Mesodermal cell (in vitro differentiated cells): ENCODE results near the gene ENTPD2.

Experiments used
- H3K27ac ChIP-seq: 2 replicates; pipeline ENCODE4 v1.7.0; 2013; ENCODE audit warnings: mild to moderate bottlenecking, low read depth, low read length, moderate library complexity; ENCODE audit not compliant: severe bottlenecking
- H3K36me3 ChIP-seq: 2 replicates; pipeline ENCODE4 v1.7.1; 2013; ENCODE audit warnings: mild to moderate bottlenecking, low read length, moderate library complexity; ENCODE audit not compliant: control insufficient read depth, insufficient read depth
- H3K4me1 ChIP-seq: one replicate; pipeline ENCODE4 v1.7.1; 2013; ENCODE audit warnings: mild to moderate bottlenecking, low read length; ENCODE audit not compliant: insufficient read depth, control insufficient read depth, poor library complexity, severe bottlenecking
- H3K4me3 ChIP-seq: 2 replicates; pipeline ENCODE4 v1.7.0; 2013; ENCODE audit warnings: low read length, control low read depth, mild to moderate bottlenecking; ENCODE audit not compliant: insufficient read depth, poor library complexity, severe bottlenecking; ENCODE audit errors: extremely low read depth
- H3K9me3 ChIP-seq: 2 replicates; pipeline ENCODE4 v1.7.1; 2013; ENCODE audit warnings: mild to moderate bottlenecking, low read length, moderate library complexity; ENCODE audit not compliant: control insufficient read depth
- WGBS, 2 experiments: methylation state at CpG; one replicate each; pipeline ENCODE4 v1.1.5; 2013; ENCODE audit warnings: missing lambda C conversion rate in 2 of 2; ENCODE audit not compliant: insufficient coverage in 2 of 2; 5-methylcytosine and 5-hydroxymethylcytosine counted together

Gene ENTPD2

DNA sequence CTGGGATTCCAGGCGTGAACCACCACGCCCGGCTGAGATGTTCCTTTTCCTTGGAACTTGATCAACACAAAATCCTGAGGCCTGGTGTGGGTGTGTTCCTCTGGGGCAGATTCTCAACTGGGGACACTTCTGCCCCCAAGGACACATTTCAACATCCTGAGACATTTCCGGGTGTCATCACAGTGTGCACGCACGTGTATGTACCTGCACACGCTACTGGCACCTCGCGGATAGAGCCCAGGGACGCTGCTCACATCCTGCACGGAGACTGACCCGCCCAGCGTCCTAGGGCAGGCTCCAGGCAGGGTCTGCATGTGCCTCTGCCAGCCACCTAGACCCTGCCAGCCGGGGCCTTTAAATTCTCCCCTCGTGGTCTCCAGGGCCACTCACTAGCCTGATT is 8.5 kb upstream of the ENTPD2 start:
- H3K27ac ChIP-seq, result no peak overlapping the region
- no peaks in the 10 kb centered on the region for H3K9me3 ChIP-seq
- no peaks in the 10 kb centered on the region for H3K4me1 ChIP-seq
- H3K4me3 ChIP-seq, result no peak overlapping the region
- H3K36me3 ChIP-seq, result no peaks in the 10 kb centered on the region
- WGBS, 2 experiments, result 89 to 91% methylated on average over 13 to 15 of the region's 15 CpGs

DNA sequence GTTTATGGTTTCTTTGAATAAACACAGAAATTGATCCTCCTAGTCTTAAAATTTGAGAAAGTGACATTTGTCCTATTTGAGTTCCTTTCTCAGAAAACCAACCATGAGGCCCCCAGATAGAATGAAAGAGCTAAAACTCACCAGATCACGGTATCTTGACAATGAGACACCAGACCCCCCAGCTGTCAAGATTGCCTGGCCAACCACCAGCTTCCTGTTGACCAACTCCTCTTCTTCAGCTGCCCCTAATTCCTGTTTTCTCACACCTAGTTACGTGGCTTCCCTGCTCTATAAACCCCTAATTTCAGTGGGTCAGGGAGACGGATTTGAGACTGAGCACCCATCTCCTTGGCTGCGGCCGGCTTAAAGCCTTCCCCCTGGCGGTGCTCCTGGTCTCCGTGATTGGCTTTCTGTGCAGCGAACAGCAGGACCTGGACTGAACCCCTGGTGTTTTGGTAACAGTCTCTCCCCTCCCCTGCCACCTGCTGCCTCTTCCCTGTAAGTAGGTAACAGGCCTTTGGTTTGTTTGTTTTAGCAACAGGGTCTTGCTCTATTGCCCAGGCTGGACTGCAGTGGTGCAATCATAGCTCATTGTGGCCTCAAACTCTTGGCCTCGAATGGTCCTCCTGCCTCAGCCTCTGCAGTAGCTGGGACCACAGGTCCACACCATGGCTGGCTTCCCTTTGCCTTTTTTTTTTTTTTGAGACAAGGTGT is 4.8 kb upstream of the ENTPD2 start:
- Histone ChIP-seq H3K4me3 (no peak overlapping the region), H3K4me1 (peaks cover 1% of the 10 kb centered on the region), H3K36me3 (no peaks in the 10 kb centered on the region), H3K9me3 (no peaks in the 10 kb centered on the region), H3K27ac (no peak overlapping the region)
- WGBS, 2 experiments, result 83 to 89% methylated on average over 7 to 8 of the region's 9 CpGs

DNA sequence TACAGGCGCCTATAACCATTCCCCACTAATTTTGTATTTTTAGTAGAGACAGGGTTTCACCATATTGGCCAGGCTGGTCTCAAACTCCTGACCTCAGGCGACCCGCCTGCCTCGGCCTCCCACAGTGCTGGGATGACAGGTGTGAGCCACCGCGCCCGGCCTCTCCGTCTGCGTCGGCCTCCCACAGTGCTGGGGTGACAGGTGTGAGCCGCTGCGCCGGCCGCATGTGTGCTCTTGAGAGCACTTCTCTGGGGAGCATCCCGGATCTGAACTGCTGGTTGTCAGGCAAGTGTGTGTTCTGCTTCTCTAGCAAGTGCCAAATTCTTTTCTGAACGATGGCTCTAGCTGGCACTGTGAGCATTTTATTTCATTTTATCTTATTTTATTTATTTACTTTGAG is 3.7 kb upstream of the ENTPD2 start:
- Histone ChIP-seq H3K4me3 (no peak overlapping the region), H3K9me3 (no peaks in the 10 kb centered on the region), H3K27ac (no peak overlapping the region), H3K36me3 (no peaks in the 10 kb centered on the region), H3K4me1 (peaks cover 2% of the 10 kb centered on the region)
- WGBS, 2 experiments, result 85 to 89% methylated on average over 12 to 13 of the region's 16 CpGs

DNA sequence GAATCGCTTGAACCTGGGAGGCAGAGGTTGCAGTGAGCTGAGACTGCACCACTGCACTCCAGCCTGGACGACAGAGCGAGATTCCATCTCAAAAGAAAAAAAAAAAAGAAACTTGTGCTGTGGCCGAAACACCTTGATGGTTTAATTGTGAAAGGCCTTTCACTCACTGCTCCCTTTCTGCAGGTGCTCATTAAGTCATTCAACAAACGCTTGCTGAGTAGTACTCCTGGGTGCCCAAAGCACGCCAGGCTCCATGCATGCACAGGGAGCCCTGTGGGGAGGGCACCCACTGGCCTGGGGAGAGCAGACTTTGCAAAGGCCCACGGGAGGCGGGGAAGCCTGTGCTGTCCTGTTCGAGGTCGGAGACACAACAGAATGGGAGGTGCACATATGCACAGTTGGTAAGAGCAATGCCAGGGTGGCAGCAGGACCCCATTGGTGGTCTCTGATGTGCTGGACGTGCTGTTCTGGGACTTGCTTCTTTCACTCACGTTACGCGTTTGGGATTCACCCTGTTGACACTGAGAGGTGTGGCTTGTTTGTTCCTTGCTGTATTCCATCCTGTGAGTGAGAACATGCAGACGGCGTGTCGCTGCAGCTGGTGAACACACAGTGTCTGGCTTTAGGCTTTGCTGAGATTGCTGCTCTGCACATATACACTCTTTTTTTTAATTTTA is 3.0 kb upstream of the ENTPD2 start:
- Histone ChIP-seq H3K27ac (no peak overlapping the region), H3K4me1 (peaks cover 2% of the 10 kb centered on the region), H3K4me3 (no peak overlapping the region), H3K36me3 (no peaks in the 10 kb centered on the region), H3K9me3 (no peaks in the 10 kb centered on the region)
- 88 to 90% methylated on average over 12 to 15 of the region's 17 CpGs for WGBS, 2 experiments

DNA sequence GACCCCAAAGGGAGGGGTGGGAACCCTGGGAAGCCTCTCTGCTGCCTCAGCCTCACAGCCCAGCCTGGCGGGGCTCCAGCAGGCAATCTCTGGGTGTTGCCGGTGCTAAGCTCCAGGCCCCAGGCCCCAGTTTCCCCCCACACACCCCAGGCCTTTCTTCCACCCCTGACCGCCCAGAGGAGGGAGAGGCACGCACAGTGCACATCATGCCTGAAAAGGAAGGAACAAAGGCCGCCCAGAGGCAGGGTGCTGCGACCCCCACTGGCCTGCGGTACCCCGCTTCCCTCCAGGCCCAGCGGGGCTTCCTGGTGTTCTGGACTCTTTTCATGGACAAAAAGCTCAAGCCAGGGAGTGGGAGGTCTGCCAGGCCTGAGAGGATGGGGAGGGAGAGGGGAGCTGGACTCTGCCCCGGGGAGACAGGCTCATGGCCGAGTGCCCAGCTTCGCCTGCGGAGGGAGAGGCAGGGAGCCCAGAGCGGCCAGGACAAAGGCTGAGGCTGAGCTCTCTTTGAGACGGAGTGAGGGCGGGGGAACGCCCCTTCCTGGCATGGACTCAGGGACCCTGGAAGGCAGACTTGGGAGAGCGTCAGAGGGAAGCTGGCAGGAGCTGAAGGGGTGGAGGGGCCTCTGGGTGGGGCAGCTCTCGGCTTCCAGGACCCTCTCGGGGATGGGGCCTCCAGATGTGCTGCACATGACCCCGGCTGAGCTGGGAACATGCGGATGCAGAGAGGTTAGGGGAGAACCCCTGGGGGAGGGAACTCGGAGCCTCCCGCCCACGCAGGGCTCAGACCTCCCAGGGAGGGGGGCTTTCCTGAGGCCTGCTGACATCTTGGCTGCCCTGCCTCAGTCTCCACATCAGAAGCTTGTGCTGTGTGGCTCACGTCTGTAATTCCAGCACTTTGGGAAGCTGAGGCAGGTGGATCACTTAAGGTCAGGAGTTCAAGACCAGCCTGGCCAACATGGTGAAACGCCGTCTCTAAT is 1.8 kb upstream of the ENTPD2 start:
- WGBS, 2 experiments, result 78 to 83% methylated on average over 16 to 27 of the region's 28 CpGs
- Histone ChIP-seq H3K9me3 (no peaks in the 10 kb centered on the region), H3K27ac (no peak overlapping the region), H3K4me3 (no peak overlapping the region), H3K36me3 (no peaks in the 10 kb centered on the region), H3K4me1 (peaks cover 2% of the 10 kb centered on the region)

DNA sequence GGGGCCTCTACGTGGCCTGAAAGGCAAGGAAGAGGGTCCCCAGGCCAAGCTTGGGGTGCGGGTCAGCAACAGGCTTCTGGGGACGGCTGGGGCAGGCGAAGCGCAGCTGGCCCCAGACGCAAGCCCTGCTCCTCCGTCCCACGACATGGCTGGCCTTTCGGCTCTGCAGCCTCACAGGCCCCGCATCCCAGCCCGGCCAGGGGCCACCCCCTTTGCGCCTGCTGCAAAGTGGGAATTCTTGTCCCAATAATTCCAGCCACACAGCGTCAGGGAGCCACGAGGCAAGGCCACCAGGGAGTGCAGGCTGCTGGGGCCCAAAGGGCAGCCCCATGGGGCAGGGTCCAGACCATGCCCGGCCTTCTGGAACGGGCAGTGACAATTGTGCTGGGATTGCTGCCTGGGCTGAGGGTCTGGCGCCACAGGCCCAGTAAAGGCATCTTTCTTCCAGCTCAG is 1.1 kb upstream of the ENTPD2 start:
- H3K27ac ChIP-seq, result no peak overlapping the region
- H3K9me3 ChIP-seq, result no peaks in the 10 kb centered on the region
- 91 to 92% methylated on average over 16 to 17 of the region's 17 CpGs for WGBS, 2 experiments
- no peaks in the 10 kb centered on the region for H3K36me3 ChIP-seq
- peaks cover 2% of the 10 kb centered on the region for H3K4me1 ChIP-seq
- no peak overlapping the region for H3K4me3 ChIP-seq

DNA sequence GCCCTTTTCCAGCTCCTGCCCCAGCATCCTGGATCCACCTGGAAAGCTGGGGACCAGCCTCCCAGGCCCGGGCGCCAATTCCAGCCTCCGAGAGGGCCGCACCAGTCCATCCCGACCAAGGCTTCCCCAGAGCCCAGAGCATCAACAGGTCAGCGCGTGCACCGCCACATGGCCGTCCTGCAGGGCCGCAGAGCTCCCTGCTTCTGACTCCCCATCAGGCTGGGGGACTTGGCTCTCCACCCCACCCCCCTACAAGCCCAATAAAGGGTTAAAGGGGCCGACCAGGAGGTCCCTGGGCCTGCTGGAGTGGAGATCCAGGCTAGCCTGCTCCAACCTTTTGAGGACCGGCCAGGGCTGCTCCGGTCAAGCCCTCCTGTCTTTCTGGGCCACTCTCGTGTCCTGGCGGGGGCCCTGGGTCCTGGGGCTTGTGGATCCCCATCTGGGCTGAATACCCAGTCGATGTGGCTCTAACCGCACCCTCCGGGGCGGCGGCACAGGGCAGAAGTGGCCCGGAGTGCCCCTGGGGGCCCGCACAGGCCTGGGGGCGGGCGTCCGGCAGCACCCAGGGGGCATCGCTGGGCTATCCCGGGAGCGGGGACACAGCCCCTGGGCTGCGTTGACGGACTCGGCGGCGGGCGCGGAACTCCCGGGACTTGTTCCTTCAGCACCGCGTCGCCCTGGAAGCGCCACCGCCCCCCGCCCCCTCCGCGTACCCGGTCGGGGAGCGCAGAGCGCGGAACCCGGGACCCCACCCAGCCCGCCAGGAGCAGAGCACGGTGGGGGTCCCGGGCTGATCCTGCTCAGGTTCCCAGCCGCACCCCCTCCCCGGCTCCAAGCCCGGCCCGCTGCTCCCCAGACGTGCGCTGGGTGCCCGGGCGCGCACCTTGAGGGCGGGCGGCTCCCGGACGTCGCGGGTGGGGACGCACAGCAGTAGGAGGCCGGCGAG is 590 bp downstream of the ENTPD2 start:
- H3K4me3 ChIP-seq, result no peak overlapping the region

GRCh38 chr9:137052293-137052692 is 1.6 kb downstream of the ENTPD2 start:
- no peaks in the 10 kb centered on the region for H3K9me3 ChIP-seq
- no peaks in the 10 kb centered on the region for H3K36me3 ChIP-seq
- H3K27ac ChIP-seq, result no peak overlapping the region
- H3K4me3 ChIP-seq, result no peak overlapping the region
- 50 to 83% methylated on average over 1 to 3 of the region's 8 CpGs for WGBS, 2 experiments
- peaks cover 2% of the 10 kb centered on the region for H3K4me1 ChIP-seq

More for the DNA sequence above, 590 bp downstream of the ENTPD2 start:
- Histone ChIP-seq H3K9me3 (no peaks in the 10 kb centered on the region), H3K27ac (no peak overlapping the region), H3K36me3 (no peaks in the 10 kb centered on the region), H3K4me1 (peaks cover 2% of the 10 kb centered on the region)
- WGBS, 2 experiments, result 15 to 16% methylated on average over 47 to 70 of the region's 71 CpGs

DNA sequence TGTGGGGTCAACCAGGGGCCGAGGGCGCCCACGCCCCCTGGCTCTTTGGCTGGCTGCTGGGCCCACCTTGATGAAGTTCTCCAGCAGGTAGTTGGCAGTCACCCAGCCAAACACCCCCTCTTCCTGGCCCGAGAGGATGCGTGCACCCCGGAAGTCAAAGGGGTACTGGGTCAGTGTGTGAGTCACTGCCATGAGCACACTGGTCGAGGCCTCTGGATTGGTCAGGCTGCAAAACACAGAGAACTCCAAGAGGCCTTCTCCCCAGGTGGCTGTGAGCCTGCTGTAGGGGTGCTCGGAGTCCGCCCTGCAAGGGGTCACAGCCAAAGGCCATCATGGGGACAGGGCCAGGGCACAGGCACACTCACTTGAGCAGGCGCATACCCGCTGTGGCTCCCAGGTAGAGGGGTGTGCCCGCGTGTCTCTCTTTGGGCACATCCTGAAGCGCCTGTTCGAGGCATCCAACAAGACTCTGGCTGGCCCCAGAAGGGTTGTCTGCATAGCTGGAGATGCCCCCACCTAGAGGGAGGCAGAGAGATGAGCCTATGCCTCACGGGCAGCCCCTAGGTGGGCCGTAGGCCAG is 2.6 kb downstream of the ENTPD2 start:
- 89 to 91% methylated on average over 13 to 15 of the region's 17 CpGs for WGBS, 2 experiments
- Histone ChIP-seq H3K4me3 (no peak overlapping the region), H3K9me3 (no peaks in the 10 kb centered on the region), H3K36me3 (no peaks in the 10 kb centered on the region), H3K4me1 (peaks cover 2% of the 10 kb centered on the region), H3K27ac (no peak overlapping the region)
